Stomach (tissue), 4 donors: ENCODE measurements around the gene PRSS16.

ENCODE experiments used
- EP300 ChIP-seq: sonication (generic); formaldehyde crosslinking; IDR thresholded peaks from one replicate; pipeline ENCODE4 v1.6.1; 2017; ENCODE audit warnings: antibody characterized with exemption
- POLR2A ChIP-seq, 4 donors: fragments of 450-650 bp; IDR thresholded peaks; one replicate each; pipeline ENCODE4 v1.6.1; 2016; ENCODE audit warnings: antibody characterized with exemption in 4 of 4, control low read depth in 2 of 4, mild to moderate bottlenecking in 1 of 4, moderate library complexity in 1 of 4
- POLR2AphosphoS5 ChIP-seq, 3 donors: sonication (generic); formaldehyde crosslinking; IDR thresholded peaks; one replicate each; pipeline ENCODE4 v1.6.1; 2016; ENCODE audit warnings: antibody characterized with exemption in 3 of 3
- TF ChIP-seq, protein P1 (sequence below), 7 experiments: fragments of 450-650 bp in 4 of 7; fragments of 200-600 bp in 3 of 7; sonication (generic) in 3 of 7; IDR thresholded peaks; one replicate each; pipeline ENCODE4 v1.5.1; 2016 to 2019; ENCODE audit warnings: antibody characterized with exemption in 7 of 7, control low read depth in 2 of 7, mild to moderate bottlenecking in 1 of 7

DNA sequence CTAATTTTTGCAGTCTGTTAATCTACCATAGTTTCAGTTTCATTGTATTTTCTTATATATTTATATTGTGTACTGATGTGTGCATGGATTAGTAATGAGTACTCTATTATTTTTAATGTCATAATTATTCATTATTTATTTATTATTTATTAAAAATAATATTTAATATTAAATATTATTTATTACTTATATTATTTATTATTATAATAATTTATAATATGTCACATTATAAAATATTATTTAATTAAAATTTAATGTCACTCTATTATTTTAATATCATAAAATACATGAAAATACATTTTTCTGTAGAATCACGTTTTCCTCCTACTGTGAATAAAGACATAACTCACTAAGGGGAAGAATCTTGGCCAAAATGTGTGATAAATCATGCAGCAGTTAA lies 34.1 kb downstream of the PRSS16 start:
- TF ChIP-seq, protein P1, sequence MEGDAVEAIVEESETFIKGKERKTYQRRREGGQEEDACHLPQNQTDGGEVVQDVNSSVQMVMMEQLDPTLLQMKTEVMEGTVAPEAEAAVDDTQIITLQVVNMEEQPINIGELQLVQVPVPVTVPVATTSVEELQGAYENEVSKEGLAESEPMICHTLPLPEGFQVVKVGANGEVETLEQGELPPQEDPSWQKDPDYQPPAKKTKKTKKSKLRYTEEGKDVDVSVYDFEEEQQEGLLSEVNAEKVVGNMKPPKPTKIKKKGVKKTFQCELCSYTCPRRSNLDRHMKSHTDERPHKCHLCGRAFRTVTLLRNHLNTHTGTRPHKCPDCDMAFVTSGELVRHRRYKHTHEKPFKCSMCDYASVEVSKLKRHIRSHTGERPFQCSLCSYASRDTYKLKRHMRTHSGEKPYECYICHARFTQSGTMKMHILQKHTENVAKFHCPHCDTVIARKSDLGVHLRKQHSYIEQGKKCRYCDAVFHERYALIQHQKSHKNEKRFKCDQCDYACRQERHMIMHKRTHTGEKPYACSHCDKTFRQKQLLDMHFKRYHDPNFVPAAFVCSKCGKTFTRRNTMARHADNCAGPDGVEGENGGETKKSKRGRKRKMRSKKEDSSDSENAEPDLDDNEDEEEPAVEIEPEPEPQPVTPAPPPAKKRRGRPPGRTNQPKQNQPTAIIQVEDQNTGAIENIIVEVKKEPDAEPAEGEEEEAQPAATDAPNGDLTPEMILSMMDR (IDR thresholded peaks at IDR 0.05) = no peak
- TF ChIP-seq POLR2A (IDR thresholded peaks at IDR 0.05) (no peak), POLR2AphosphoS5 (IDR thresholded peaks at IDR 0.05) (no peak), EP300 (no peak)
